SK-N-SH treated with all-trans-retinoic acid at 6 μM for 48 hours (cell line): ENCODE data around the gene ENTPD1.

ENCODE experiments used
- ATAC-seq: fragments of 200-7000 bp; cut with Tn5 transposase; 3 replicates; pipeline ENCODE4 v1.9.1; 2020; ENCODE audit warnings: mild to moderate bottlenecking, moderate library complexity
- ARNTL ChIP-seq: fragments of 450-650 bp; formaldehyde crosslinking; IDR thresholded peaks from 2 replicates; pipeline ENCODE4 v1.5.0; 2020; ENCODE audit warnings: low read depth, mild to moderate bottlenecking, moderate library complexity, borderline replicate concordance
- BACH2 ChIP-seq: fragments of 250-450 bp; sonication (Bioruptor Pico); IDR thresholded peaks from 2 replicates; pipeline ENCODE4 v1.9.0; 2021; ENCODE audit warnings: mild to moderate bottlenecking, borderline replicate concordance
- CREB5 ChIP-seq: fragments of 250-450 bp; sonication (Bioruptor Pico); IDR thresholded peaks from 2 replicates; pipeline ENCODE4 v1.5.1; 2020; ENCODE audit warnings: low read depth, mild to moderate bottlenecking, moderate library complexity
- CSDC2 ChIP-seq: fragments of 250-450 bp; sonication (Bioruptor Pico); IDR thresholded peaks from 2 replicates; pipeline ENCODE4 v1.5.0; 2020; ENCODE audit warnings: mild to moderate bottlenecking, moderate library complexity
- CSRNP3 ChIP-seq: fragments of 250-450 bp; sonication (Bioruptor Pico); IDR thresholded peaks from 2 replicates; pipeline ENCODE4 v1.5.1; 2021; ENCODE audit warnings: mild to moderate bottlenecking, moderate library complexity
- ESRRG ChIP-seq: fragments of 250-450 bp; sonication (Bioruptor Pico); IDR thresholded peaks from 2 replicates; pipeline ENCODE4 v1.6.1; 2021; ENCODE audit warnings: mild to moderate bottlenecking
- GLIS3 ChIP-seq: fragments of 250-450 bp; sonication (Bioruptor Pico); IDR thresholded peaks from 2 replicates; pipeline ENCODE4 v1.5.0; 2020; ENCODE audit warnings: mild to moderate bottlenecking, moderate library complexity
- ISL1 ChIP-seq: fragments of 250-450 bp; sonication (Bioruptor Pico); IDR thresholded peaks from 2 replicates; pipeline ENCODE4 v2.1.2; 2022; ENCODE audit warnings: mild to moderate bottlenecking, moderate library complexity
- OSR1 ChIP-seq: fragments of 250-450 bp; sonication (Bioruptor Pico); IDR thresholded peaks from 2 replicates; pipeline ENCODE4 v1.8.0; 2022; ENCODE audit warnings: moderate library complexity, mild to moderate bottlenecking, inconsistent platforms
- PATZ1 ChIP-seq: fragments of 250-450 bp; sonication (Bioruptor Pico); IDR thresholded peaks from 2 replicates; pipeline ENCODE4 v1.8.0; 2020; ENCODE audit warnings: mild to moderate bottlenecking, moderate library complexity, borderline replicate concordance
- POU6F1 ChIP-seq: fragments of 250-450 bp; sonication (Bioruptor Pico); IDR thresholded peaks from 2 replicates; pipeline ENCODE4 v1.8.0; 2021; ENCODE audit warnings: low read depth, mild to moderate bottlenecking, moderate library complexity, borderline replicate concordance
- PPARA ChIP-seq: fragments of 250-450 bp; sonication (Bioruptor Pico); IDR thresholded peaks from 2 replicates; pipeline ENCODE4 v1.5.0; 2020; ENCODE audit warnings: mild to moderate bottlenecking, borderline replicate concordance
- RARB ChIP-seq: fragments of 250-450 bp; sonication (Bioruptor Pico); IDR thresholded peaks from 2 replicates; pipeline ENCODE4 v1.8.0; 2021; ENCODE audit warnings: mild to moderate bottlenecking, moderate library complexity
- SNAI2 ChIP-seq: fragments of 250-450 bp; sonication (Bioruptor Pico); IDR thresholded peaks from 2 replicates; pipeline ENCODE4 v1.5.0; 2020; ENCODE audit warnings: mild to moderate bottlenecking, moderate library complexity
- TCF4 ChIP-seq: fragments of 250-450 bp; sonication (Bioruptor Pico); IDR thresholded peaks from 2 replicates; pipeline ENCODE4 v1.8.0; 2021; ENCODE audit warnings: mild to moderate bottlenecking, moderate library complexity, borderline replicate concordance
- TSHZ2 ChIP-seq: fragments of 250-450 bp; sonication (Bioruptor Pico); IDR thresholded peaks from 2 replicates; pipeline ENCODE4 v1.5.0; 2020; ENCODE audit warnings: mild to moderate bottlenecking, moderate library complexity
- ZC3H10 ChIP-seq: fragments of 250-450 bp; sonication (Bioruptor Pico); IDR thresholded peaks from 2 replicates; pipeline ENCODE4 v1.5.1; 2021; ENCODE audit warnings: mild to moderate bottlenecking, moderate library complexity
- ZFP3 ChIP-seq: fragments of 250-450 bp; sonication (Bioruptor Pico); IDR thresholded peaks from 2 replicates; pipeline ENCODE4 v1.5.0; 2020; ENCODE audit warnings: mild to moderate bottlenecking, moderate library complexity
- ZNF565 ChIP-seq: fragments of 450-650 bp; formaldehyde crosslinking; conservative IDR thresholded peaks from 2 replicates; pipeline ENCODE4 v1.5.0; 2020; ENCODE audit warnings: low read depth, mild to moderate bottlenecking, moderate library complexity
- ZNF70 ChIP-seq: fragments of 450-650 bp; formaldehyde crosslinking; IDR thresholded peaks from 2 replicates; pipeline ENCODE4 v1.5.0; 2020; ENCODE audit warnings: mild to moderate bottlenecking, moderate library complexity
- ZNF8 ChIP-seq: fragments of 450-650 bp; formaldehyde crosslinking; IDR thresholded peaks from 2 replicates; pipeline ENCODE4 v1.5.0; 2020; ENCODE audit warnings: mild to moderate bottlenecking, moderate library complexity

ENTPD1 gene

GRCh38 chr10:95793401-95794045, 37.6 kb downstream of the ENTPD1 start:
- ATAC-seq, result no peak
- no peak for TF ChIP-seq GLIS3 (CRISPR knock-in tag)
- TF ChIP-seq PPARA, result no peak
- TF ChIP-seq PATZ1 (CRISPR knock-in tag), result no peak
- TF ChIP-seq OSR1 (CRISPR knock-in tag), result no peak
- no peak for TF ChIP-seq TCF4 (CRISPR knock-in tag)
- no peak for TF ChIP-seq ZC3H10 (CRISPR knock-in tag)
- no peak for TF ChIP-seq BACH2 (CRISPR knock-in tag)
- TF ChIP-seq ZNF70 (CRISPR knock-in tag), result no peak
- no peak for TF ChIP-seq ARNTL (CRISPR knock-in tag)
- TF ChIP-seq SNAI2, result no peak
- no peak for TF ChIP-seq CSRNP3
- TF ChIP-seq TSHZ2 (CRISPR knock-in tag), result no peak
- TF ChIP-seq POU6F1 (CRISPR knock-in tag), result no peak
- no peak for TF ChIP-seq ZNF8 (CRISPR knock-in tag)
- no peak for TF ChIP-seq RARB (CRISPR knock-in tag)
- no peak for TF ChIP-seq ESRRG (CRISPR knock-in tag)
- TF ChIP-seq, all 23 proteins: peak for 0

- no peak for ATAC-seq
- TF ChIP-seq OSR1 (CRISPR knock-in tag) (no peak), ZFP3 (no peak), ZNF565 (no peak)
These were observed 38.2 kb downstream of the ENTPD1 start for GRCh38 chr10:95794195-95794594.

- no peak for TF ChIP-seq RARB (CRISPR knock-in tag)
- TF ChIP-seq PATZ1 (CRISPR knock-in tag), result no peak
- no peak for TF ChIP-seq CSDC2 (CRISPR knock-in tag)
- TF ChIP-seq CREB5 (CRISPR knock-in tag), result no peak
- TF ChIP-seq TCF4 (CRISPR knock-in tag), result no peak
- no peak for TF ChIP-seq ISL1
- no peak for ATAC-seq
These were observed 39.6 kb downstream of the ENTPD1 start for GRCh38 chr10:95795602-95796001.
